ENCODE results near the gene GSTA4.

GSTA4 gene

DNA sequence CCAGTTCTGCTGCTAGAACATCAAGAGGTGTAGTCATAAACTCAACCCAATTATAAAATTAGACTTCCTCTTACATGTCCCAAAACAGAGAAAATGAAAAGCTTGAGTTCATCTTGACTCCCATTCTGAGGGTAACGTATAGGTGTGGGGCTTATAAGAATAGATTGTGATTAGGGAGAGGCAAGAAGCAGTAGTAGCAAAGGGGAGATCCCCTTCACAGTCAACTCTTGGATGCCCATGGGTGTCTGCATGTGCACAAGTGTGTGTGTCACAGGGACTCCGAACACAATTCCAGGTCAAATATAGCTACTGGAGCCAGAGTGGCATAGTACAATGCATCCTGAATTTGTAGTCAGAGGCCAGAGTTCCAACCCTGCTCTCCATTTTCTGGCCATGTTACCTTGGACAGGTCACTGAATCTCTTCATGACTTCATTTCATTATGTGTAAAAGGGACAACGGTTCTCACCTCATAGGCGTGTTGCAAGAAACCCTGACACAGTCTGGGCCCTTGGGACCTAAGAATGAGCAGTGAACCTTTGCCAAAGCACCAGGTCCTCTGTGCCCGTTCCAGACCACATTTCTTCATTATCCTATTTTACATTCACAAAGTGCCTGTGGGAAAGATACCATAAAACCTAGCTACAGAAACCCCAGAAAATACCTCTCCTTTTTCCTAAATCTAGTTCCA lies 11.8 kb downstream of the GSTA4 start:
- Histone ChIP-seq H3K36me3 (ENCODE audit: control insufficient read depth in 2 of 2, insufficient read depth in 1 of 2, low read length in 2 of 2) (peaks cover 18 to 51% of the 10 kb centered on the region in 2 experiments), H3K4me1 (ENCODE audit: control insufficient read depth, insufficient read depth, low read length) (no peaks in the 10 kb centered on the region), H3K9me3 (ENCODE audit: control insufficient read depth, insufficient read depth, low read depth, low read length) (no peaks in the 10 kb centered on the region), H3K4me3 (ENCODE audit: low read depth, low read length) (no peak overlapping the region), H3K27ac (ENCODE audit: extremely low read depth, low read depth, low read length) (no peak overlapping the region)
- TF ChIP-seq, protein P1, sequence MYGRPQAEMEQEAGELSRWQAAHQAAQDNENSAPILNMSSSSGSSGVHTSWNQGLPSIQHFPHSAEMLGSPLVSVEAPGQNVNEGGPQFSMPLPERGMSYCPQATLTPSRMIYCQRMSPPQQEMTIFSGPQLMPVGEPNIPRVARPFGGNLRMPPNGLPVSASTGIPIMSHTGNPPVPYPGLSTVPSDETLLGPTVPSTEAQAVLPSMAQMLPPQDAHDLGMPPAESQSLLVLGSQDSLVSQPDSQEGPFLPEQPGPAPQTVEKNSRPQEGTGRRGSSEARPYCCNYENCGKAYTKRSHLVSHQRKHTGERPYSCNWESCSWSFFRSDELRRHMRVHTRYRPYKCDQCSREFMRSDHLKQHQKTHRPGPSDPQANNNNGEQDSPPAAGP (tag by site-specific recombination; IDR thresholded peaks at IDR 0.05), result no peak
- TF ChIP-seq KLF9 (tag by site-specific recombination; IDR thresholded peaks at IDR 0.05; ENCODE audit: low read depth) (no peak), ZNF529 (tag by site-specific recombination; IDR thresholded peaks at IDR 0.05; ENCODE audit: insufficient replicate concordance) (no peak), ZNF146 (tag by site-specific recombination; IDR thresholded peaks at IDR 0.05) (no peak), ZNF501 (tag by site-specific recombination; IDR thresholded peaks at IDR 0.05) (no peak), TCF7L2 (IDR thresholded peaks at IDR 0.05; ENCODE audit: borderline replicate concordance, low read depth, low read length) (no peak), ZNF624 (tag by site-specific recombination; IDR thresholded peaks at IDR 0.05) (no peak), MEIS1 (CRISPR knock-in tag; IDR thresholded peaks at IDR 0.05; ENCODE audit: borderline replicate concordance) (no peak), ZNF658 (tag by site-specific recombination; IDR thresholded peaks at IDR 0.05) (no peak), KLF1 (tag by site-specific recombination; IDR thresholded peaks at IDR 0.05) (no peak), ZXDB (tag by site-specific recombination; IDR thresholded peaks at IDR 0.05) (no peak), ZNF394 (tag by site-specific recombination; IDR thresholded peaks at IDR 0.05; ENCODE audit: borderline replicate concordance) (no peak), ZNF785 (tag by site-specific recombination; IDR thresholded peaks at IDR 0.05) (no peak), HOXA7 (CRISPR knock-in tag; IDR thresholded peaks at IDR 0.05; ENCODE audit: borderline replicate concordance) (no peak), ZNF10 (tag by site-specific recombination; IDR thresholded peaks at IDR 0.05) (no peak), YY1 (tag by site-specific recombination; IDR thresholded peaks at IDR 0.05) (no peak)
- TF ChIP-seq, protein P2, sequence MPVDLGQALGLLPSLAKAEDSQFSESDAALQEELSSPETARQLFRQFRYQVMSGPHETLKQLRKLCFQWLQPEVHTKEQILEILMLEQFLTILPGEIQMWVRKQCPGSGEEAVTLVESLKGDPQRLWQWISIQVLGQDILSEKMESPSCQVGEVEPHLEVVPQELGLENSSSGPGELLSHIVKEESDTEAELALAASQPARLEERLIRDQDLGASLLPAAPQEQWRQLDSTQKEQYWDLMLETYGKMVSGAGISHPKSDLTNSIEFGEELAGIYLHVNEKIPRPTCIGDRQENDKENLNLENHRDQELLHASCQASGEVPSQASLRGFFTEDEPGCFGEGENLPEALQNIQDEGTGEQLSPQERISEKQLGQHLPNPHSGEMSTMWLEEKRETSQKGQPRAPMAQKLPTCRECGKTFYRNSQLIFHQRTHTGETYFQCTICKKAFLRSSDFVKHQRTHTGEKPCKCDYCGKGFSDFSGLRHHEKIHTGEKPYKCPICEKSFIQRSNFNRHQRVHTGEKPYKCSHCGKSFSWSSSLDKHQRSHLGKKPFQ (tag by site-specific recombination; IDR thresholded peaks at IDR 0.05), result no peak
- TF ChIP-seq, protein P3, sequence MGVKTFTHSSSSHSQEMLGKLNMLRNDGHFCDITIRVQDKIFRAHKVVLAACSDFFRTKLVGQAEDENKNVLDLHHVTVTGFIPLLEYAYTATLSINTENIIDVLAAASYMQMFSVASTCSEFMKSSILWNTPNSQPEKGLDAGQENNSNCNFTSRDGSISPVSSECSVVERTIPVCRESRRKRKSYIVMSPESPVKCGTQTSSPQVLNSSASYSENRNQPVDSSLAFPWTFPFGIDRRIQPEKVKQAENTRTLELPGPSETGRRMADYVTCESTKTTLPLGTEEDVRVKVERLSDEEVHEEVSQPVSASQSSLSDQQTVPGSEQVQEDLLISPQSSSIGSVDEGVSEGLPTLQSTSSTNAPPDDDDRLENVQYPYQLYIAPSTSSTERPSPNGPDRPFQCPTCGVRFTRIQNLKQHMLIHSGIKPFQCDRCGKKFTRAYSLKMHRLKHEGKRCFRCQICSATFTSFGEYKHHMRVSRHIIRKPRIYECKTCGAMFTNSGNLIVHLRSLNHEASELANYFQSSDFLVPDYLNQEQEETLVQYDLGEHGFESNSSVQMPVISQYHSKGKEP (tag by site-specific recombination; IDR thresholded peaks at IDR 0.05), result no peak
- TF ChIP-seq, protein P4, sequence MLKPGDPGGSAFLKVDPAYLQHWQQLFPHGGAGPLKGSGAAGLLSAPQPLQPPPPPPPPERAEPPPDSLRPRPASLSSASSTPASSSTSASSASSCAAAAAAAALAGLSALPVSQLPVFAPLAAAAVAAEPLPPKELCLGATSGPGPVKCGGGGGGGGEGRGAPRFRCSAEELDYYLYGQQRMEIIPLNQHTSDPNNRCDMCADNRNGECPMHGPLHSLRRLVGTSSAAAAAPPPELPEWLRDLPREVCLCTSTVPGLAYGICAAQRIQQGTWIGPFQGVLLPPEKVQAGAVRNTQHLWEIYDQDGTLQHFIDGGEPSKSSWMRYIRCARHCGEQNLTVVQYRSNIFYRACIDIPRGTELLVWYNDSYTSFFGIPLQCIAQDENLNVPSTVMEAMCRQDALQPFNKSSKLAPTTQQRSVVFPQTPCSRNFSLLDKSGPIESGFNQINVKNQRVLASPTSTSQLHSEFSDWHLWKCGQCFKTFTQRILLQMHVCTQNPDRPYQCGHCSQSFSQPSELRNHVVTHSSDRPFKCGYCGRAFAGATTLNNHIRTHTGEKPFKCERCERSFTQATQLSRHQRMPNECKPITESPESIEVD (tag by site-specific recombination; IDR thresholded peaks at IDR 0.05), result no peak
- TF ChIP-seq, protein P5, sequence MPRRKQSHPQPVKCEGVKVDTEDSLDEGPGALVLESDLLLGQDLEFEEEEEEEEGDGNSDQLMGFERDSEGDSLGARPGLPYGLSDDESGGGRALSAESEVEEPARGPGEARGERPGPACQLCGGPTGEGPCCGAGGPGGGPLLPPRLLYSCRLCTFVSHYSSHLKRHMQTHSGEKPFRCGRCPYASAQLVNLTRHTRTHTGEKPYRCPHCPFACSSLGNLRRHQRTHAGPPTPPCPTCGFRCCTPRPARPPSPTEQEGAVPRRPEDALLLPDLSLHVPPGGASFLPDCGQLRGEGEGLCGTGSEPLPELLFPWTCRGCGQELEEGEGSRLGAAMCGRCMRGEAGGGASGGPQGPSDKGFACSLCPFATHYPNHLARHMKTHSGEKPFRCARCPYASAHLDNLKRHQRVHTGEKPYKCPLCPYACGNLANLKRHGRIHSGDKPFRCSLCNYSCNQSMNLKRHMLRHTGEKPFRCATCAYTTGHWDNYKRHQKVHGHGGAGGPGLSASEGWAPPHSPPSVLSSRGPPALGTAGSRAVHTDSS (tag by site-specific recombination; IDR thresholded peaks at IDR 0.05), result no peak
- ChIA-PET CTCF (interaction anchor here (1.0 to 3.1 kb wide), 2 partner anchors 10 to 47 kb away, joined by 3 to 22 read pairs; no protein-coding TSS in a partner anchor), POLR2A (interaction anchor here (2.7 kb wide), 1 partner anchor 11 kb away, joined by 9 read pairs; the partner anchor contains the start of gene GSTA4)
